Tibial nerve (tissue), 4 donors: Measurements from ENCODE around the gene EPS8.

Experiments used
- EP300 ChIP-seq, 2 donors: sonication (generic); formaldehyde crosslinking; IDR thresholded peaks; one replicate each; pipeline ENCODE4 v1.6.1; 2017; ENCODE audit warnings: antibody characterized with exemption in 2 of 2, mild to moderate bottlenecking in 1 of 2
- POLR2A ChIP-seq, 2 donors: fragments of 450-650 bp; IDR thresholded peaks; one replicate each; pipeline ENCODE4 v1.6.1; 2017; ENCODE audit warnings: antibody characterized with exemption in 2 of 2, mild to moderate bottlenecking in 2 of 2, moderate library complexity in 2 of 2
- TF ChIP-seq, protein P1 (sequence below), 5 experiments: fragments of 200-600 bp in 3 of 5; fragments of 450-650 bp in 2 of 5; sonication (generic) in 3 of 5; IDR thresholded peaks; one replicate each; pipeline ENCODE4 v1.5.1; 2016 to 2019; ENCODE audit warnings: antibody characterized with exemption in 5 of 5, mild to moderate bottlenecking in 3 of 5, moderate library complexity in 2 of 5

- TF ChIP-seq POLR2A (IDR thresholded peaks at IDR 0.05) (no peak), EP300 (IDR thresholded peaks at IDR 0.05) (no peak)
- TF ChIP-seq, protein P1, sequence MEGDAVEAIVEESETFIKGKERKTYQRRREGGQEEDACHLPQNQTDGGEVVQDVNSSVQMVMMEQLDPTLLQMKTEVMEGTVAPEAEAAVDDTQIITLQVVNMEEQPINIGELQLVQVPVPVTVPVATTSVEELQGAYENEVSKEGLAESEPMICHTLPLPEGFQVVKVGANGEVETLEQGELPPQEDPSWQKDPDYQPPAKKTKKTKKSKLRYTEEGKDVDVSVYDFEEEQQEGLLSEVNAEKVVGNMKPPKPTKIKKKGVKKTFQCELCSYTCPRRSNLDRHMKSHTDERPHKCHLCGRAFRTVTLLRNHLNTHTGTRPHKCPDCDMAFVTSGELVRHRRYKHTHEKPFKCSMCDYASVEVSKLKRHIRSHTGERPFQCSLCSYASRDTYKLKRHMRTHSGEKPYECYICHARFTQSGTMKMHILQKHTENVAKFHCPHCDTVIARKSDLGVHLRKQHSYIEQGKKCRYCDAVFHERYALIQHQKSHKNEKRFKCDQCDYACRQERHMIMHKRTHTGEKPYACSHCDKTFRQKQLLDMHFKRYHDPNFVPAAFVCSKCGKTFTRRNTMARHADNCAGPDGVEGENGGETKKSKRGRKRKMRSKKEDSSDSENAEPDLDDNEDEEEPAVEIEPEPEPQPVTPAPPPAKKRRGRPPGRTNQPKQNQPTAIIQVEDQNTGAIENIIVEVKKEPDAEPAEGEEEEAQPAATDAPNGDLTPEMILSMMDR (IDR thresholded peaks at IDR 0.05), result no peak
Measured at GRCh38 chr12:15767301-15767700, 21.9 kb downstream of the EPS8 start.
